Measurements from ENCODE around the gene TREH.

Gene TREH

DNA sequence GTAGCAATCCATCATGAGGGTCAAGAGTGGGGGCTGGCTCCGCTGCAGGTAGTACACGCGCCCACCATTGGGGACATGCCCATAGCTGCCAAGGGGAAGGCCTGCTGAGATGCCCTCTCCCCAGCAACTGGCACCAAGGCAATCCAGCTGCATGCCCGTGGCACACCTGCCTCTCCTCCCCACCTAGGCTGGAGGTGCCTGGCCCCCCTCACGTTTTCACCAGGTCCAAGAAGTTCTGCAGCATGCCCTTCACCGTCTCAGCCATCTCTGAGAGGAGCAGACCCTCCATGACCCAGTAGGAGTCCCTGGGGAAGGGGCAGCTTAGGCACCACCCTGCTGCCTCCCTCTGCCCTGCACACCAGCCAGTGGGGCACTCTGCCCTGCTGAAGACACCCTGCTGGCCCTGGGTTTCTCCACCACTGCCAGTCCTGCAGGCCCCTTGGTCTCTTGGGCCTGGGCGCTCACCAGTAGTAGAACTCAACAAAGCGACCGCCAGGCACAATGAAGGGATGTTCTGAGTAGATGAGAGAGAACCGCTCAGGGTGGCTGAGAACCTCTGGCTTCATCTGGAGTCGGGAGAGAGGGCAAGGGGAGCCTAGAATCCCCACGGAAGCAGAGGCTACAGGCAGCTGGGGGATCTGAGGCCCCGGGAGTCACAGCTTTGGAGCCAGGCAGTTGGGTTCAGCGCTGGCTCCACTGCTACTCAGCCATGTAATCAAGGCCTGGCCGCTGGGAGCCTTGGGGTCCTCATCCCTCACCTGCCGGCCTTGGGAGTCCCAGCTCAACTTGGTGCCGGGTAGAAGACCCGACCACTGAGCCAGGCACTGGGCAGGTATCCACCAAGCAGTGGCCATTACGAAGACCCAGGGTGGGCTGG is 17.8 kb downstream of the TREH start:
- peaks cover 4% of the 10 kb centered on the region for H3K27me3 Mint-ChIP-seq (ENCODE audit: low read depth, poor library complexity)
- no peak overlapping the region for H3K4me3 Mint-ChIP-seq
- H3K36me3 Mint-ChIP-seq (ENCODE audit: low read depth) = no peaks in the 10 kb centered on the region
- H3K4me1 Mint-ChIP-seq = peaks cover 71% of the 10 kb centered on the region
- TF ChIP-seq CTCF (IDR thresholded peaks at IDR 0.05) = no peak
- H3K9me3 Mint-ChIP-seq = no peaks in the 10 kb centered on the region
- no peak overlapping the region for H3K27ac Mint-ChIP-seq
- no peak for DNase-seq

- no peaks in the 10 kb centered on the region for H3K9me3 Mint-ChIP-seq
- no peak overlapping the region for H3K27ac Mint-ChIP-seq
- peaks cover 63% of the 10 kb centered on the region for H3K4me1 Mint-ChIP-seq
- TF ChIP-seq CTCF (IDR thresholded peaks at IDR 0.05) = no peak
- peaks cover under 1% of the 10 kb centered on the region for H3K36me3 Mint-ChIP-seq (ENCODE audit: low read depth)
- no peak for DNase-seq
- H3K4me3 Mint-ChIP-seq = no peak overlapping the region
- H3K27me3 Mint-ChIP-seq (ENCODE audit: low read depth, poor library complexity) = peaks cover 4% of the 10 kb centered on the region
Observed at GRCh38 chr11:118660681-118661424, 18.6 kb downstream of the TREH start.

DNA sequence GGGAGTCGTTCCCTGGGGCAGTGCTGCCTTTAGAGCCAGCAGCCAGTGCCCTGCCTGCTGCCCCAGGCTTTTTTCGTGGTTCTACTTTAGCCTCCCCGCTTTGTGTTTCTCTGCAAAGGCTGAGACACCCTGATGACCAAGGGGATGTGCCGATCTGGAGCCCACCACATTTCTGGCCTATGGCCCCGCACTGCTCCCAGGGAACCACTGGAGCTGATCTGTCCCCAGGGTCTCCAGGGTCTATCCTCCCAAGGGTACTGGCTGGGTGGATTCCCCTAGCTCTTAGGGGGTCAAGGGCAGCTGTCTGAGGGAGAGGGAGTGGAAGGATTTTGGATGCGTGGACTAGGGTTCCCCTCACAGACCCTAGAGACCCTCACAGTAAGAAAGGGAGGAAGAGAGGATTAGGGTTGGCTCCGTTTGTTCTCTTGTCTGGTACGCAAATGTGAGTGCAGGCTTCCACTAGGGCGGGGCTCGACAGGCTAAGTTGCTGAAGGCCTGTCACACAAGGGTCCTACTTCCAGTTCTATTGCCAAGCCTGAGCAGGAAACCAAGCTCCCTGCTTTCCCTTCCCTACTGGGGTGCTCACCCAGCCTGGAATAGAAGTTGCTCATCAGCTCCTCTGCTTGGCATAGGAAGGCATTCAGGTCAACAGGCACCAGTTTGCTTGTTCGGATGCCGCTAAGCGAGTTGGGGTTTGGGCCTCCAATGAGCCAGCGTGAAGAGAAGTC is 19.3 kb downstream of the TREH start:
- no peaks in the 10 kb centered on the region for H3K9me3 Mint-ChIP-seq
- no peak for DNase-seq
- no peak overlapping the region for H3K4me3 Mint-ChIP-seq
- peaks cover 7% of the 10 kb centered on the region for H3K36me3 Mint-ChIP-seq (ENCODE audit: low read depth)
- H3K4me1 Mint-ChIP-seq = peaks cover 56% of the 10 kb centered on the region
- no peak overlapping the region for H3K27ac Mint-ChIP-seq
- H3K27me3 Mint-ChIP-seq (ENCODE audit: low read depth, poor library complexity) = peaks cover 1% of the 10 kb centered on the region
- no peak for TF ChIP-seq CTCF (IDR thresholded peaks at IDR 0.05)

GRCh38 chr11:118659314-118659952 is 20.0 kb downstream of the TREH start:
- peak; percentile 98 for DNase-seq
- Mint-ChIP-seq H3K9me3 (no peaks in the 10 kb centered on the region), H3K27ac (no peak overlapping the region), H3K27me3 (ENCODE audit: low read depth, poor library complexity) (no peaks in the 10 kb centered on the region), H3K36me3 (ENCODE audit: low read depth) (peaks cover 10% of the 10 kb centered on the region), H3K4me3 (no peak overlapping the region), H3K4me1 (peaks cover 49% of the 10 kb centered on the region)
- peak; percentile 97 for TF ChIP-seq CTCF (IDR thresholded peaks at IDR 0.05)

GRCh38 chr11:118658429-118659313 is 20.8 kb downstream of the TREH start:
- TF ChIP-seq CTCF (IDR thresholded peaks at IDR 0.05) = no peak
- no peak for DNase-seq

More at GRCh38 chr11:118658429-118659313, 20.8 kb downstream of the TREH start:
- Mint-ChIP-seq H3K27ac (no peak overlapping the region), H3K9me3 (no peaks in the 10 kb centered on the region), H3K36me3 (ENCODE audit: low read depth) (peaks cover 13% of the 10 kb centered on the region), H3K27me3 (ENCODE audit: low read depth, poor library complexity) (no peaks in the 10 kb centered on the region), H3K4me3 (no peak overlapping the region), H3K4me1 (peaks cover 44% of the 10 kb centered on the region)

Data from nephron progenitor cell (in vitro differentiated cells).